ENCODE data around the gene VPS72. TPM values are rescaled to one million over a fixed set of nuclear protein-coding genes. Genes with fewer than 3 reads are reported as not detected.

Gene VPS72
- total and polyA plus RNA-seq, 2 of the 13 experiments (the other 11 are each of a cell fraction or from before 2014, with no cell fraction given), result 33.7 to 34.5 TPM

GRCh38 chr1:151198254-151199127 lies 8.5 kb upstream of the VPS72 start, which contains the start of gene PIP5K1A (continued):
- TF ChIP-seq NFYB (CRISPR knock-in tag; IDR thresholded peaks at IDR 0.05) (peak; percentile 82), THAP11 (CRISPR knock-in tag; IDR thresholded peaks at IDR 0.05) (peak; percentile 87), ZNF337 (CRISPR knock-in tag; IDR thresholded peaks at IDR 0.05; ENCODE audit: borderline replicate concordance, low read depth) (0 out of 2 replicates have a peak, but pooled peaks have one; percentile 16), ZNF597 (CRISPR knock-in tag; IDR thresholded peaks at IDR 0.05) (no peak), ZNF549 (CRISPR knock-in tag; IDR thresholded peaks at IDR 0.05) (no peak), ESRRA (CRISPR knock-in tag; IDR thresholded peaks at IDR 0.05; ENCODE audit: low read depth) (no peak), TAF1 (CRISPR knock-in tag; IDR thresholded peaks at IDR 0.05) (peak; percentile 80), ZSCAN31 (CRISPR knock-in tag; IDR thresholded peaks at IDR 0.05; ENCODE audit: low read depth) (peak; percentile 48; the same call in 1 of the 2 replicates), SMARCE1 (IDR thresholded peaks at IDR 0.05; ENCODE audit: borderline replicate concordance) (no peak), ZNF782 (CRISPR knock-in tag; IDR thresholded peaks at IDR 0.05; ENCODE audit: borderline replicate concordance) (peak; percentile 79; the same call in 1 of the 2 replicates), AFF4 (CRISPR knock-in tag; IDR thresholded peaks at IDR 0.05) (no peak), ZBTB49 (CRISPR knock-in tag; IDR thresholded peaks at IDR 0.05; ENCODE audit: borderline replicate concordance) (no peak)
- TF ChIP-seq, protein P1, sequence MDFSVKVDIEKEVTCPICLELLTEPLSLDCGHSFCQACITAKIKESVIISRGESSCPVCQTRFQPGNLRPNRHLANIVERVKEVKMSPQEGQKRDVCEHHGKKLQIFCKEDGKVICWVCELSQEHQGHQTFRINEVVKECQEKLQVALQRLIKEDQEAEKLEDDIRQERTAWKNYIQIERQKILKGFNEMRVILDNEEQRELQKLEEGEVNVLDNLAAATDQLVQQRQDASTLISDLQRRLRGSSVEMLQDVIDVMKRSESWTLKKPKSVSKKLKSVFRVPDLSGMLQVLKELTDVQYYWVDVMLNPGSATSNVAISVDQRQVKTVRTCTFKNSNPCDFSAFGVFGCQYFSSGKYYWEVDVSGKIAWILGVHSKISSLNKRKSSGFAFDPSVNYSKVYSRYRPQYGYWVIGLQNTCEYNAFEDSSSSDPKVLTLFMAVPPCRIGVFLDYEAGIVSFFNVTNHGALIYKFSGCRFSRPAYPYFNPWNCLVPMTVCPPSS (IDR thresholded peaks at IDR 0.05), result no peak
- TF ChIP-seq, protein P2, sequence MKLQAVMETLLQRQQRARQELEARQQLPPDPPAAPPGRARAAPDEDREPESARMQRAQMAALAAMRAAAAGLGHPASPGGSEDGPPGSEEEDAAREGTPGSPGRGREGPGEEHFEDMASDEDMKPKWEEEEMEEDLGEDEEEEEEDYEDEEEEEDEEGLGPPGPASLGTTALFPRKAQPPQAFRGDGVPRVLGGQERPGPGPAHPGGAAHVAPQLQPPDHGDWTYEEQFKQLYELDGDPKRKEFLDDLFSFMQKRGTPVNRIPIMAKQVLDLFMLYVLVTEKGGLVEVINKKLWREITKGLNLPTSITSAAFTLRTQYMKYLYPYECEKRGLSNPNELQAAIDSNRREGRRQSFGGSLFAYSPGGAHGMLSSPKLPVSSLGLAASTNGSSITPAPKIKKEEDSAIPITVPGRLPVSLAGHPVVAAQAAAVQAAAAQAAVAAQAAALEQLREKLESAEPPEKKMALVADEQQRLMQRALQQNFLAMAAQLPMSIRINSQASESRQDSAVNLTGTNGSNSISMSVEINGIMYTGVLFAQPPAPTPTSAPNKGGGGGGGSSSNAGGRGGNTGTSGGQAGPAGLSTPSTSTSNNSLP (IDR thresholded peaks at IDR 0.05; ENCODE audit: low read depth, low read length), result no peak
- TF ChIP-seq, protein P3, sequence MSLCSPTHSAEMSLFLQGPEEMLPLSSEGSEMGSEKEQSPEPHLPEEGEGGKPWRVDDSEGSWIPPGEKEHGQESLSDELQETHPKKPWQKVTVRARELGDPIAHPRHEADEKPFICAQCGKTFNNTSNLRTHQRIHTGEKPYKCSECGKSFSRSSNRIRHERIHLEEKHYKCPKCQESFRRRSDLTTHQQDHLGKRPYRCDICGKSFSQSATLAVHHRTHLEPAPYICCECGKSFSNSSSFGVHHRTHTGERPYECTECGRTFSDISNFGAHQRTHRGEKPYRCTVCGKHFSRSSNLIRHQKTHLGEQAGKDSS (CRISPR knock-in tag; IDR thresholded peaks at IDR 0.05; ENCODE audit: borderline replicate concordance, low read depth), result peak; percentile 71; the same call in 1 of the 2 replicates

Data from HepG2 (cell line).